22Rv1 (cell line): Measurements from ENCODE around the gene CARMIL1.

Source experiments
- ZFX ChIP-seq: fragments of 450-650 bp; IDR thresholded peaks from 2 replicates; pipeline ENCODE4 v1.6.1; 2017; ENCODE audit warnings: antibody characterized with exemption, borderline replicate concordance
- TF ChIP-seq, protein P1 (sequence below): fragments of 450-650 bp; IDR thresholded peaks from 2 replicates; pipeline ENCODE4 v1.5.1; 2017; ENCODE audit warnings: mild to moderate bottlenecking

DNA sequence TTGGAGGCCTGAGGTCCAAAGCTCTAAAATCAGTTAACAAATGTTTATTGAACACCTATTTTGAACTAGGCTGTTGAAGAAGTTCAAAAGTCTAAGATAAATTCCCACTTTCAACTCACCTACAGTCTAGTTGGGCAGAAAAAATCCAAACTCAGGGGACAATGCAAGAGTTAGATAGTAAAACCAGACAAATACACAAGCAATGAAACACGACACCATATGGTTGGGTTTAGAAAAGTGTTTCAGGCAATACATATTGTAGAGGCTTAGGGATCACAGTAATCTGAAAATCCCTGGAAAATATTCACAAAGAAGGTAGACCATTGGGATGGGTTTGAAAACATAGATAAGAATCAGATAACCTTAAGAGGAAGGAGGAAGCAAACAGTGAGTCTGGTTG is 1.3 kb upstream of the CARMIL1 start:
- TF ChIP-seq, protein P1, sequence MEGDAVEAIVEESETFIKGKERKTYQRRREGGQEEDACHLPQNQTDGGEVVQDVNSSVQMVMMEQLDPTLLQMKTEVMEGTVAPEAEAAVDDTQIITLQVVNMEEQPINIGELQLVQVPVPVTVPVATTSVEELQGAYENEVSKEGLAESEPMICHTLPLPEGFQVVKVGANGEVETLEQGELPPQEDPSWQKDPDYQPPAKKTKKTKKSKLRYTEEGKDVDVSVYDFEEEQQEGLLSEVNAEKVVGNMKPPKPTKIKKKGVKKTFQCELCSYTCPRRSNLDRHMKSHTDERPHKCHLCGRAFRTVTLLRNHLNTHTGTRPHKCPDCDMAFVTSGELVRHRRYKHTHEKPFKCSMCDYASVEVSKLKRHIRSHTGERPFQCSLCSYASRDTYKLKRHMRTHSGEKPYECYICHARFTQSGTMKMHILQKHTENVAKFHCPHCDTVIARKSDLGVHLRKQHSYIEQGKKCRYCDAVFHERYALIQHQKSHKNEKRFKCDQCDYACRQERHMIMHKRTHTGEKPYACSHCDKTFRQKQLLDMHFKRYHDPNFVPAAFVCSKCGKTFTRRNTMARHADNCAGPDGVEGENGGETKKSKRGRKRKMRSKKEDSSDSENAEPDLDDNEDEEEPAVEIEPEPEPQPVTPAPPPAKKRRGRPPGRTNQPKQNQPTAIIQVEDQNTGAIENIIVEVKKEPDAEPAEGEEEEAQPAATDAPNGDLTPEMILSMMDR = no peak
- no peak for TF ChIP-seq ZFX
